OCI-LY1 (cell line): ENCODE results near the gene UBASH3B.

ENCODE experiments used
- H2AFZ ChIP-seq: fragments of 200-600 bp; sonication (generic), shearing (Covaris generic); 2 replicates; pipeline ENCODE4 v1.6.0; 2014; ENCODE audit warnings: antibody characterized with exemption, mild to moderate bottlenecking, low read length
- H3F3A ChIP-seq: fragments of 200-600 bp; sonication (generic), shearing (Covaris generic); 2 replicates; pipeline ENCODE4 v1.6.0; 2014; ENCODE audit warnings: mild to moderate bottlenecking, antibody characterized with exemption, low read length, moderate library complexity; ENCODE audit not compliant: insufficient read depth
- H3K27ac ChIP-seq: fragments of 200-600 bp; sonication (generic); 2 replicates; pipeline ENCODE4 v1.5.1; 2014; ENCODE audit warnings: low read length, mixed run types, mild to moderate bottlenecking, low read depth; ENCODE audit not compliant: poor library complexity, severe bottlenecking
- H3K27me3 ChIP-seq: fragments of 200-600 bp; sonication (generic); 2 replicates; pipeline ENCODE4 v1.6.0; 2014; ENCODE audit warnings: antibody characterized with exemption, mild to moderate bottlenecking, low read length, moderate library complexity; ENCODE audit not compliant: insufficient read depth
- H3K36me3 ChIP-seq: fragments of 200-600 bp; sonication (generic); 2 replicates; pipeline ENCODE4 v1.6.1; 2014; ENCODE audit warnings: mild to moderate bottlenecking, antibody characterized with exemption, low read length, moderate library complexity, mixed read lengths; ENCODE audit not compliant: insufficient read depth
- H3K4me1 ChIP-seq: fragments of 200-600 bp; sonication (generic); 2 replicates; pipeline ENCODE4 v1.5.1; 2014; ENCODE audit warnings: mild to moderate bottlenecking, low read length, moderate library complexity; ENCODE audit not compliant: insufficient read depth, severe bottlenecking
- H3K4me2 ChIP-seq: fragments of 200-600 bp; sonication (generic), shearing (Covaris generic); 2 replicates; pipeline ENCODE4 v1.6.1; 2014; ENCODE audit warnings: low read length
- H3K4me3 ChIP-seq: fragments of 200-600 bp; sonication (generic); 2 replicates; pipeline ENCODE4 v1.5.1; 2014; ENCODE audit warnings: low read length, low read depth, mild to moderate bottlenecking, mixed read lengths; ENCODE audit not compliant: poor library complexity, severe bottlenecking
- H3K79me2 ChIP-seq: fragments of 200-600 bp; shearing (Covaris generic); 2 replicates; pipeline ENCODE4 v1.6.1; 2016; ENCODE audit warnings: mixed run types, low read length, mixed read lengths; ENCODE audit not compliant: insufficient read depth
- H3K9ac ChIP-seq: fragments of 200-600 bp; sonication (generic), shearing (Covaris generic); 2 replicates; pipeline ENCODE4 v1.6.1; 2014; ENCODE audit warnings: mild to moderate bottlenecking, low read length, mixed read lengths
- H3K9me2 ChIP-seq: fragments of 200-600 bp; sonication (generic), shearing (Covaris generic); 2 replicates; pipeline ENCODE4 v1.6.1; 2014; ENCODE audit warnings: low read depth, mild to moderate bottlenecking, low read length, mixed read lengths
- H3K9me3 ChIP-seq: fragments of 200-600 bp; shearing (Covaris generic); 2 replicates; pipeline ENCODE4 v1.6.1; 2014; ENCODE audit warnings: low read length, mixed read lengths
- H4K20me1 ChIP-seq: fragments of 200-600 bp; sonication (generic), shearing (Covaris generic); 2 replicates; pipeline ENCODE4 v1.6.0; 2016; ENCODE audit warnings: mild to moderate bottlenecking, low read length; ENCODE audit not compliant: insufficient read depth
- CTCF ChIP-seq: fragments of 200-600 bp; sonication (generic), shearing (Covaris generic); IDR thresholded peaks from 2 replicates; pipeline ENCODE4 v1.5.1; 2017; ENCODE audit warnings: mild to moderate bottlenecking, antibody characterized with exemption, low read length, moderate library complexity, mixed read lengths
- EZH2 ChIP-seq: fragments of 200-600 bp; sonication (generic), shearing (Covaris generic); IDR thresholded peaks from 2 replicates; pipeline ENCODE4 v1.8.0; 2017; ENCODE audit warnings: borderline replicate concordance, mixed run types, mild to moderate bottlenecking, antibody characterized with exemption, low read length, moderate library complexity, mixed read lengths

UBASH3B gene

GRCh38 chr11:122661182-122661945, 5.8 kb downstream of the UBASH3B start:
- no peak overlapping the region for H3K4me2 ChIP-seq
- TF ChIP-seq CTCF (no peak), EZH2 (no peak)
- H3K4me3 ChIP-seq: no peak overlapping the region
- no peaks in the 10 kb centered on the region for H3K79me2 ChIP-seq
- H3K9me3 ChIP-seq: no peaks in the 10 kb centered on the region
- H3K9me2 ChIP-seq: no peaks in the 10 kb centered on the region
- no peak overlapping the region for H2AFZ ChIP-seq
- no peaks in the 10 kb centered on the region for H3F3A ChIP-seq
- no peaks in the 10 kb centered on the region; the same call in 1 of the 2 replicates for H3K36me3 ChIP-seq
- no peaks in the 10 kb centered on the region for H3K27me3 ChIP-seq
- H3K4me1 ChIP-seq: peaks cover 10% of the 10 kb centered on the region
- no peak overlapping the region for H3K27ac ChIP-seq
- no peaks in the 10 kb centered on the region for H4K20me1 ChIP-seq
- no peak overlapping the region for H3K9ac ChIP-seq

- H3K4me1 ChIP-seq: peaks cover 7% of the 10 kb centered on the region
- no peaks in the 10 kb centered on the region for H4K20me1 ChIP-seq
- no peaks in the 10 kb centered on the region for H3K9me3 ChIP-seq
- no peak overlapping the region for H2AFZ ChIP-seq
- H3K9me2 ChIP-seq: no peaks in the 10 kb centered on the region
- H3K9ac ChIP-seq: no peak overlapping the region
- TF ChIP-seq EZH2: no peak
- TF ChIP-seq CTCF: no peak
- H3K79me2 ChIP-seq: no peaks in the 10 kb centered on the region
- no peaks in the 10 kb centered on the region for H3K27me3 ChIP-seq
- H3K4me3 ChIP-seq: no peak overlapping the region
- H3K4me2 ChIP-seq: no peak overlapping the region
- no peaks in the 10 kb centered on the region; the same call in 1 of the 2 replicates for H3K36me3 ChIP-seq
- H3K27ac ChIP-seq: no peak overlapping the region
- H3F3A ChIP-seq: no peaks in the 10 kb centered on the region
These were observed 7.7 kb downstream of the UBASH3B start for GRCh38 chr11:122663056-122663740.

- H3K27ac ChIP-seq: no peak overlapping the region
- no peak overlapping the region for H3K9ac ChIP-seq
- TF ChIP-seq EZH2 (no peak), CTCF (no peak)
- H3K9me2 ChIP-seq: no peaks in the 10 kb centered on the region
- H3K4me3 ChIP-seq: no peak overlapping the region
- H3K9me3 ChIP-seq: no peaks in the 10 kb centered on the region
- no peaks in the 10 kb centered on the region for H3F3A ChIP-seq
- no peaks in the 10 kb centered on the region for H3K79me2 ChIP-seq
- H3K4me2 ChIP-seq: no peak overlapping the region
- no peaks in the 10 kb centered on the region for H3K36me3 ChIP-seq
- no peak overlapping the region for H2AFZ ChIP-seq
- peaks cover 13% of the 10 kb centered on the region for H3K4me1 ChIP-seq
- no peaks in the 10 kb centered on the region for H4K20me1 ChIP-seq
- no peaks in the 10 kb centered on the region for H3K27me3 ChIP-seq
These were observed 8.2 kb downstream of the UBASH3B start for GRCh38 chr11:122663764-122664163.
